ENCODE data around the gene OR8J1. TPM values are rescaled to one million over a fixed set of nuclear protein-coding genes. Genes with fewer than 3 reads are reported as not detected.

Gene OR8J1
- total and polyA plus RNA-seq, 9 of the 15 experiments (the other 6 are each of a cell fraction or from before 2014, with no cell fraction given) = not detected

DNA sequence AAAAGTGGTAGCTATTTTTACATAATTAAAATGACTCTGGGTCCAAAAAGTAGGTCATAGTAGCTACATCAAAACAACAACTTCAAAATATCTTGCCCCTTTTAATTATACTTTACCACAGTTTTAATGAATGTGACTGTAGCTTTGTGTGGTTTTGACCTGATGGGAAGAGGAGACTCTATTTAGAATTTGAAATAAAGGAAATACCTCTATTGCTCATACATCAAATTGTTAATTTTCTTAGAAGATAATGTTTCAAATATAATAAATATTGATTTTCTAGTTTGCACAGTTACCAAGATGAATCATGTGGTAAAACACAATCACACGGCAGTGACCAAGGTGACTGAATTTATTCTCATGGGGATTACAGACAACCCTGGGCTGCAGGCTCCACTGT is 8.4 kb upstream of the OR8J1 start, which contains the start of gene OR8K1:
OR8K1 (plus strand) TSS at position 301 of the 400 bp plus-strand sequence; CDS start at position 301, 0 bp downstream.
- no peak for TF ChIP-seq SMARCC2 (IDR thresholded peaks at IDR 0.05; ENCODE audit: low read depth)
- no peak for TF ChIP-seq ZBTB8A (IDR thresholded peaks at IDR 0.05; ENCODE audit: partially characterized antibody)
- TF ChIP-seq, protein P1, sequence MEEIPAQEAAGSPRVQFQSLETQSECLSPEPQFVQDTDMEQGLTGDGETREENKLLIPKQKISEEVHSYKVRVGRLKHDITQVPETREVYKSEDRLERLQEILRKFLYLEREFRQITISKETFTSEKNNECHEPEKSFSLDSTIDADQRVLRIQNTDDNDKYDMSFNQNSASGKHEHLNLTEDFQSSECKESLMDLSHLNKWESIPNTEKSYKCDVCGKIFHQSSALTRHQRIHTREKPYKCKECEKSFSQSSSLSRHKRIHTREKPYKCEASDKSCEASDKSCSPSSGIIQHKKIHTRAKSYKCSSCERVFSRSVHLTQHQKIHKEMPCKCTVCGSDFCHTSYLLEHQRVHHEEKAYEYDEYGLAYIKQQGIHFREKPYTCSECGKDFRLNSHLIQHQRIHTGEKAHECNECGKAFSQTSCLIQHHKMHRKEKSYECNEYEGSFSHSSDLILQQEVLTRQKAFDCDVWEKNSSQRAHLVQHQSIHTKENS (CRISPR knock-in tag; IDR thresholded peaks at IDR 0.05) = no peak
- TF ChIP-seq, protein P2, sequence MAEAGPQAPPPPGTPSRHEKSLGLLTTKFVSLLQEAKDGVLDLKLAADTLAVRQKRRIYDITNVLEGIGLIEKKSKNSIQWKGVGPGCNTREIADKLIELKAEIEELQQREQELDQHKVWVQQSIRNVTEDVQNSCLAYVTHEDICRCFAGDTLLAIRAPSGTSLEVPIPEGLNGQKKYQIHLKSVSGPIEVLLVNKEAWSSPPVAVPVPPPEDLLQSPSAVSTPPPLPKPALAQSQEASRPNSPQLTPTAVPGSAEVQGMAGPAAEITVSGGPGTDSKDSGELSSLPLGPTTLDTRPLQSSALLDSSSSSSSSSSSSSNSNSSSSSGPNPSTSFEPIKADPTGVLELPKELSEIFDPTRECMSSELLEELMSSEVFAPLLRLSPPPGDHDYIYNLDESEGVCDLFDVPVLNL (CRISPR knock-in tag; IDR thresholded peaks at IDR 0.05; ENCODE audit: low read depth) = no peak
- TF ChIP-seq, protein P3, sequence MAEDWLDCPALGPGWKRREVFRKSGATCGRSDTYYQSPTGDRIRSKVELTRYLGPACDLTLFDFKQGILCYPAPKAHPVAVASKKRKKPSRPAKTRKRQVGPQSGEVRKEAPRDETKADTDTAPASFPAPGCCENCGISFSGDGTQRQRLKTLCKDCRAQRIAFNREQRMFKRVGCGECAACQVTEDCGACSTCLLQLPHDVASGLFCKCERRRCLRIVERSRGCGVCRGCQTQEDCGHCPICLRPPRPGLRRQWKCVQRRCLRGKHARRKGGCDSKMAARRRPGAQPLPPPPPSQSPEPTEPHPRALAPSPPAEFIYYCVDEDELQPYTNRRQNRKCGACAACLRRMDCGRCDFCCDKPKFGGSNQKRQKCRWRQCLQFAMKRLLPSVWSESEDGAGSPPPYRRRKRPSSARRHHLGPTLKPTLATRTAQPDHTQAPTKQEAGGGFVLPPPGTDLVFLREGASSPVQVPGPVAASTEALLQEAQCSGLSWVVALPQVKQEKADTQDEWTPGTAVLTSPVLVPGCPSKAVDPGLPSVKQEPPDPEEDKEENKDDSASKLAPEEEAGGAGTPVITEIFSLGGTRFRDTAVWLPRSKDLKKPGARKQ (CRISPR knock-in tag; IDR thresholded peaks at IDR 0.05) = no peak
- TF ChIP-seq POLR2G (IDR thresholded peaks at IDR 0.05; ENCODE audit: low read depth, low read length) = no peak
- TF ChIP-seq, protein P4, sequence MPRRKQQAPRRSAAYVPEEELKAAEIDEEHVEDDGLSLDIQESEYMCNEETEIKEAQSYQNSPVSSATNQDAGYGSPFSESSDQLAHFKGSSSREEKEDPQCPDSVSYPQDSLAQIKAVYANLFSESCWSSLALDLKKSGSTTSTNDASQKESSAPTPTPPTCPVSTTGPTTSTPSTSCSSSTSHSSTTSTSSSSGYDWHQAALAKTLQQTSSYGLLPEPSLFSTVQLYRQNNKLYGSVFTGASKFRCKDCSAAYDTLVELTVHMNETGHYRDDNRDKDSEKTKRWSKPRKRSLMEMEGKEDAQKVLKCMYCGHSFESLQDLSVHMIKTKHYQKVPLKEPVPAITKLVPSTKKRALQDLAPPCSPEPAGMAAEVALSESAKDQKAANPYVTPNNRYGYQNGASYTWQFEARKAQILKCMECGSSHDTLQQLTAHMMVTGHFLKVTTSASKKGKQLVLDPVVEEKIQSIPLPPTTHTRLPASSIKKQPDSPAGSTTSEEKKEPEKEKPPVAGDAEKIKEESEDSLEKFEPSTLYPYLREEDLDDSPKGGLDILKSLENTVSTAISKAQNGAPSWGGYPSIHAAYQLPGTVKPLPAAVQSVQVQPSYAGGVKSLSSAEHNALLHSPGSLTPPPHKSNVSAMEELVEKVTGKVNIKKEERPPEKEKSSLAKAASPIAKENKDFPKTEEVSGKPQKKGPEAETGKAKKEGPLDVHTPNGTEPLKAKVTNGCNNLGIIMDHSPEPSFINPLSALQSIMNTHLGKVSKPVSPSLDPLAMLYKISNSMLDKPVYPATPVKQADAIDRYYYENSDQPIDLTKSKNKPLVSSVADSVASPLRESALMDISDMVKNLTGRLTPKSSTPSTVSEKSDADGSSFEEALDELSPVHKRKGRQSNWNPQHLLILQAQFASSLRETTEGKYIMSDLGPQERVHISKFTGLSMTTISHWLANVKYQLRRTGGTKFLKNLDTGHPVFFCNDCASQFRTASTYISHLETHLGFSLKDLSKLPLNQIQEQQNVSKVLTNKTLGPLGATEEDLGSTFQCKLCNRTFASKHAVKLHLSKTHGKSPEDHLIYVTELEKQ (CRISPR knock-in tag; IDR thresholded peaks at IDR 0.05) = no peak
- TF ChIP-seq COPS2 (conservative IDR thresholded peaks at IDR 0.05) = no peak
- TF ChIP-seq ZNF282 (CRISPR knock-in tag; IDR thresholded peaks at IDR 0.05) = no peak
- no peak for TF ChIP-seq EZH2 (IDR thresholded peaks at IDR 0.05; ENCODE audit: borderline replicate concordance, low read depth, low read length)
- no peak for TF ChIP-seq E2F3 (CRISPR knock-in tag; IDR thresholded peaks at IDR 0.05)
- TF ChIP-seq PHF20 (IDR thresholded peaks at IDR 0.05; ENCODE audit: partially characterized antibody) = no peak
- TF ChIP-seq RFX5 (IDR thresholded peaks at IDR 0.05; ENCODE audit: low read depth, low read length) = no peak
- TF ChIP-seq ZNF444 (CRISPR knock-in tag; IDR thresholded peaks at IDR 0.05) = no peak
- no peaks in the 10 kb centered on the region for H3K79me2 ChIP-seq (ENCODE audit: control insufficient read depth, insufficient read depth, low read length)
- H3K4me2 ChIP-seq (ENCODE audit: insufficient read depth, low read length) = no peak within 1 kb of the TSS
- H3K36me3 ChIP-seq (ENCODE audit: control insufficient read depth, insufficient read depth, low read length) = no peaks in the 10 kb centered on the region
- BruUV-seq (replicated peaks) = no TSS peak
- H3K4me3 ChIP-seq = no peak within 1 kb of the TSS
- H3K27ac ChIP-seq (ENCODE audit: extremely low read depth, low read depth, low read length) = no peak within 1 kb of the TSS
- WGBS (ENCODE audit: insufficient coverage, low coverage, missing lambda C conversion rate) = 0% methylated on average over 1 of the region's 1 CpG
- no peaks in the 10 kb centered on the region for H3K27me3 ChIP-seq (ENCODE audit: control insufficient read depth in 2 of 2, insufficient read depth in 2 of 2, low read length in 2 of 2)
- H4K20me1 ChIP-seq (replicated peaks; ENCODE audit: control insufficient read depth, insufficient read depth, low read length) = no peaks in the 10 kb centered on the region
- DNase-seq (ENCODE audit: extremely low read depth in 1 of 4, low spot score in 3 of 4) (no peak), ATAC-seq (no peak), FAIRE-seq (no peak)
- H3K4me1 ChIP-seq (replicated peaks in 1 of 2; ENCODE audit: control insufficient read depth in 2 of 2, insufficient read depth in 2 of 2, low read length in 2 of 2) = no peaks in the 10 kb centered on the region
- H3K9me3 ChIP-seq (replicated peaks; ENCODE audit: control insufficient read depth, insufficient read depth, low read depth, low read length) = no peaks in the 10 kb centered on the region
- no peak within 1 kb of the TSS for H2AFZ ChIP-seq (ENCODE audit: low read depth, low read length)
- H3K9ac ChIP-seq (ENCODE audit: insufficient read depth in 1 of 2, low read depth in 2 of 2, low read length in 2 of 2) = no peak within 1 kb of the TSS
- POLR2A ChIA-PET = no interaction called here
- H3K9me1 ChIP-seq (ENCODE audit: control insufficient read depth, insufficient read depth, low read length) = no peaks in the 10 kb centered on the region
- in situ Hi-C loops (cut with MboI) = no loop called here
- CTCF ChIA-PET (ENCODE audit: low intra/inter-chr PET ratio) = no interaction called here
- intact Hi-C loops (cut with micrococcal nuclease) = no loop called here
